Activated CD4-positive, alpha-beta T cell treated with anti-CD3 and anti-CD28 coated beads, Interleukin-2, amount 50 U/mL, for 16 hours (primary cell): ENCODE data around the gene COL21A1.

Experiments
- DNase-seq: peaks from one replicate; pipeline ENCODE4 v3.0.0-alpha.2; 2020

The COL21A1 gene

GRCh38 chr6:56173228-56173627 lies 74.2 kb downstream of the COL21A1 start:
- DNase-seq, result no peak

GRCh38 chr6:56172144-56172543 lies 75.2 kb downstream of the COL21A1 start:
- no peak for DNase-seq

- DNase-seq, result no peak
These were observed 78.0 kb downstream of the COL21A1 start for GRCh38 chr6:56169366-56169765.

GRCh38 chr6:56168596-56168995 lies 78.8 kb downstream of the COL21A1 start:
- no peak for DNase-seq

- no peak for DNase-seq
These were observed 85.3 kb downstream of the COL21A1 start for GRCh38 chr6:56162081-56162480.

- no peak for DNase-seq
These were observed 86.9 kb downstream of the COL21A1 start for GRCh38 chr6:56160489-56160888.

- no peak for DNase-seq
These were observed 88.8 kb downstream of the COL21A1 start for GRCh38 chr6:56158571-56158970.

- DNase-seq, result no peak
These were observed 90.7 kb downstream of the COL21A1 start for GRCh38 chr6:56156643-56157042.

- no peak for DNase-seq
These were observed 91.7 kb downstream of the COL21A1 start for GRCh38 chr6:56155634-56156141.

GRCh38 chr6:56154076-56154475 lies 93.3 kb downstream of the COL21A1 start:
- no peak for DNase-seq

- DNase-seq, result no peak
These were observed 94.8 kb downstream of the COL21A1 start for GRCh38 chr6:56152611-56153010.

- no peak for DNase-seq
These were observed 95.7 kb downstream of the COL21A1 start for GRCh38 chr6:56151609-56152224.

- DNase-seq, result no peak
These were observed 98.7 kb downstream of the COL21A1 start for GRCh38 chr6:56148488-56149186.

- no peak for DNase-seq
These were observed 99.6 kb downstream of the COL21A1 start for GRCh38 chr6:56147766-56148165.

- DNase-seq, result no peak
These were observed 101.3 kb downstream of the COL21A1 start for GRCh38 chr6:56146086-56146485.

GRCh38 chr6:56145616-56146015 lies 101.8 kb downstream of the COL21A1 start:
- no peak for DNase-seq

GRCh38 chr6:56144538-56145324 lies 102.6 kb downstream of the COL21A1 start:
- DNase-seq, result no peak

- no peak for DNase-seq
These were observed 103.6 kb downstream of the COL21A1 start for GRCh38 chr6:56143796-56144195.

- no peak for DNase-seq
These were observed 107.3 kb downstream of the COL21A1 start for GRCh38 chr6:56140090-56140489.

- DNase-seq, result no peak
These were observed 131.7 kb downstream of the COL21A1 start for GRCh38 chr6:56115715-56116114.

GRCh38 chr6:56109149-56109548 lies 138.2 kb downstream of the COL21A1 start:
- DNase-seq, result no peak

- no peak for DNase-seq
These were observed 141.1 kb downstream of the COL21A1 start for GRCh38 chr6:56106231-56106630.

- DNase-seq, result no peak
These were observed 142.8 kb downstream of the COL21A1 start for GRCh38 chr6:56104591-56104990.

- no peak for DNase-seq
These were observed 145.2 kb downstream of the COL21A1 start for GRCh38 chr6:56102216-56102615.
